ENCODE results near the gene C6orf58.

C6orf58 gene

DNA sequence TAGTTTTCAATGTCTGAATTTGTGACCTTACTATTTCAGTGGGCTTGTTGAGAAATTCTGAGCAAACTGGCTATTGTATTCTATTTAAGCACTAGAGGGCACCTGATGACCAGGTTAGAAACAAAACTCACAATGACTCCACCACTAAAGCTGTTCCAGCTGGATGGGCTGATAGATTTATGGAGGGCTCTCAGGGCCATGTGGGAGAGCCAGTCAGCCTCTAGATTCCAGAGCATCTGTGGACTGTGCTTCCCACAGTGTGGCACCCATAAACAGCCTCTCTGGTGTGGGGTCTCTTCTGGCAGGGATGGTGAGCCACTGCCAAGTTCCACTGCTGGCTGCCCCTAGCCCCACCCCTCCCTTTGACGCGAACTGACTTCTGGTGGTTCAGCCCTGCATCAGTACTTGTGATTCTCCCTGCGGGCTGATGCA, 29.2 kb downstream of the C6orf58 start:
- H3K9me3 Mint-ChIP-seq = no peaks in the 10 kb centered on the region
- peaks cover 8% of the 10 kb centered on the region for H3K4me1 Mint-ChIP-seq
- no peak overlapping the region for H3K27ac Mint-ChIP-seq
- no peaks in the 10 kb centered on the region for H3K36me3 Mint-ChIP-seq (ENCODE audit: low read depth)
- TF ChIP-seq, protein P1, sequence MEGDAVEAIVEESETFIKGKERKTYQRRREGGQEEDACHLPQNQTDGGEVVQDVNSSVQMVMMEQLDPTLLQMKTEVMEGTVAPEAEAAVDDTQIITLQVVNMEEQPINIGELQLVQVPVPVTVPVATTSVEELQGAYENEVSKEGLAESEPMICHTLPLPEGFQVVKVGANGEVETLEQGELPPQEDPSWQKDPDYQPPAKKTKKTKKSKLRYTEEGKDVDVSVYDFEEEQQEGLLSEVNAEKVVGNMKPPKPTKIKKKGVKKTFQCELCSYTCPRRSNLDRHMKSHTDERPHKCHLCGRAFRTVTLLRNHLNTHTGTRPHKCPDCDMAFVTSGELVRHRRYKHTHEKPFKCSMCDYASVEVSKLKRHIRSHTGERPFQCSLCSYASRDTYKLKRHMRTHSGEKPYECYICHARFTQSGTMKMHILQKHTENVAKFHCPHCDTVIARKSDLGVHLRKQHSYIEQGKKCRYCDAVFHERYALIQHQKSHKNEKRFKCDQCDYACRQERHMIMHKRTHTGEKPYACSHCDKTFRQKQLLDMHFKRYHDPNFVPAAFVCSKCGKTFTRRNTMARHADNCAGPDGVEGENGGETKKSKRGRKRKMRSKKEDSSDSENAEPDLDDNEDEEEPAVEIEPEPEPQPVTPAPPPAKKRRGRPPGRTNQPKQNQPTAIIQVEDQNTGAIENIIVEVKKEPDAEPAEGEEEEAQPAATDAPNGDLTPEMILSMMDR (IDR thresholded peaks at IDR 0.05) = peak; percentile 40
- no peak overlapping the region for H3K4me3 Mint-ChIP-seq
- H3K27me3 Mint-ChIP-seq (ENCODE audit: low read depth, poor library complexity) = no peaks in the 10 kb centered on the region
- peak; percentile 61 for DNase-seq

DNA sequence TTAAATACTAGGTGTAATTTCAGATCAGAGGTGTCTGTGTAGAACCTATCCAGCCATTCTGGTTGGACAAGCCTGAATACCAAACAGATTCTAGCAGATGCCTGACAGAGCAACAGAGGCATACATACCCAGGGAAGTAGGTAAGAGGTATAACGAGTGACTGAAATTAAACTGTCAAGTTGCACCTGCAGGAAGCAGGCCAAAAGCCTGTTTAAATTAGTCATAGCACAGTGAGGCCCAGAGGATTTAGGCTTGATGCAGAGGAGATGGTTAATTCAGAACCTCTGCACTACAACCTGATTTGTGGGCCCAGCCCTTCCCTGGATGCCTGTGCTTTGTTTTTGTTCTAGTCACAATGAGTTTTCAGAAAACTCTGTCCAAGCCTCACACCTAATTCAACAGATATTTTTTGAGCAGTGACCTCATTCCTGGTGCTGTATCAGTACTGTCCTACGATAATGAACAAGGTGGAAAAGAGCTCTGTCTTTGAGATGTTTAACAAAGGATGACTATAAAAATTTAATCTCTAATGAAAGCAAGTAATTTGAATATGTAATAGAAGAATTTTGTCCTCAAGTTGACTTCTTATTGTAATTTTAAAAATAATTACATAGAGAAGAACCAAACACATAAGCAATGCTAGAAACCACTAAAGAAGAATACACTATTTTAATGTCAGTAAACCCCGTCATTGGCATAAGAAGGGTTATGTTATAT, 31.7 kb downstream of the C6orf58 start:
- Mint-ChIP-seq H3K4me1 (peaks cover 8% of the 10 kb centered on the region), H3K27me3 (ENCODE audit: low read depth, poor library complexity) (no peaks in the 10 kb centered on the region), H3K27ac (no peak overlapping the region), H3K36me3 (ENCODE audit: low read depth) (no peaks in the 10 kb centered on the region), H3K9me3 (no peaks in the 10 kb centered on the region), H3K4me3 (no peak overlapping the region)
- TF ChIP-seq, protein P1 (IDR thresholded peaks at IDR 0.05) = no peak
- DNase-seq = no peak

GRCh38 chr6:127618729-127619128, 41.8 kb downstream of the C6orf58 start:
- Mint-ChIP-seq H3K27ac (no peak overlapping the region), H3K9me3 (peaks cover 4% of the 10 kb centered on the region), H3K4me1 (no peaks in the 10 kb centered on the region), H3K27me3 (ENCODE audit: low read depth, poor library complexity) (no peaks in the 10 kb centered on the region), H3K36me3 (ENCODE audit: low read depth) (no peaks in the 10 kb centered on the region), H3K4me3 (no peak overlapping the region)
- TF ChIP-seq, protein P1 (IDR thresholded peaks at IDR 0.05) = no peak
- DNase-seq = no peak

- Mint-ChIP-seq H3K4me1 (no peaks in the 10 kb centered on the region), H3K27me3 (ENCODE audit: low read depth, poor library complexity) (no peaks in the 10 kb centered on the region), H3K27ac (no peak overlapping the region), H3K9me3 (no peaks in the 10 kb centered on the region), H3K4me3 (no peak overlapping the region), H3K36me3 (ENCODE audit: low read depth) (no peaks in the 10 kb centered on the region)
- no peak for DNase-seq
- TF ChIP-seq, protein P1 (IDR thresholded peaks at IDR 0.05) = no peak
Observed at GRCh38 chr6:127630800-127631199, 53.8 kb downstream of the C6orf58 start.

DNA sequence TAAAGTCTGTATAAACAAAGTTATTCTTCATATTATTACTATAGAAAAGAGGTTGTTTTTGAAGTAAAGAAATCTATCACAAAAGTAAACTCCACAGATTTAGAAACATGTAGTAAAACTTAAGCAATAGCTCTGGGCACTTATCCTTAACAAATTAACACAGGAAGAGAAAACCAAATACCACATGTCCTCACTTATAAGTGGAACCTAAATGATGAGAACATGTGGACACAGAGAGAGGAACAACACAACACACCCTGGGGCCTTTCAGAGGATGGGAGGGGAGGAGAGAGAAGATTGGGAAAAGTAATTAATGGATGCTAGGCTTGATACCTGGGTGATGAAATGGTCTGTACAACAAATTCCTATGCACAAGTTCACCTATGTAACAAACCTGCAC, 57.2 kb downstream of the C6orf58 start:
- no peaks in the 10 kb centered on the region for H3K9me3 Mint-ChIP-seq
- no peaks in the 10 kb centered on the region for H3K4me1 Mint-ChIP-seq
- no peak for DNase-seq
- H3K4me3 Mint-ChIP-seq = no peak overlapping the region
- H3K27me3 Mint-ChIP-seq (ENCODE audit: low read depth, poor library complexity) = peaks cover 5% of the 10 kb centered on the region
- TF ChIP-seq, protein P1 (IDR thresholded peaks at IDR 0.05) = no peak
- H3K27ac Mint-ChIP-seq = no peak overlapping the region
- H3K36me3 Mint-ChIP-seq (ENCODE audit: low read depth) = no peaks in the 10 kb centered on the region

DNA sequence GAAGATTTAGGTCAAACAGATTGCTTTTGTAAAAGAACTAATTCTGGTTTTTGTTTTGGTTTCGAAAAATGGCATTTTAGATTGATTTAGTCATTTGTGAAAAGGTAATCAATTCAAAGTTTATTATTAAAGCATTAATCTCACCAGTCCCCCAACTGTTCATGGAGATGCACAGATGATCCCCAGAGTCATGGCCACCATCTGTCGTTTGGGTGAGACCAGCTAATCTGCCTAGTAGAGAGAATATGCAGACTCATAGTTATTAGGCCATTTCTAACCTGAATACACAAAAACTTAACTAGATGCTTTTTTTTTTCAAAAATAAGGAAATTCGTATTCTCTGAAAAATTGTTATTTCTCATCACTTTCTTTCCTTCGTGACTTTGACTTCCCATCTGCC, 58.1 kb downstream of the C6orf58 start:
- Mint-ChIP-seq H3K4me1 (no peaks in the 10 kb centered on the region), H3K9me3 (no peaks in the 10 kb centered on the region), H3K36me3 (ENCODE audit: low read depth) (no peaks in the 10 kb centered on the region), H3K27me3 (ENCODE audit: low read depth, poor library complexity) (peaks cover 5% of the 10 kb centered on the region), H3K4me3 (no peak overlapping the region), H3K27ac (no peak overlapping the region)
- TF ChIP-seq, protein P1 (IDR thresholded peaks at IDR 0.05) = no peak
- no peak for DNase-seq
